ENCODE data around the gene SIM1.
"Not testable (repeated sequence)": the region's sequence is repeated elsewhere in the genome, so short reads cannot be mapped to it uniquely, and the experiment has no call there.

Gene SIM1

DNA sequence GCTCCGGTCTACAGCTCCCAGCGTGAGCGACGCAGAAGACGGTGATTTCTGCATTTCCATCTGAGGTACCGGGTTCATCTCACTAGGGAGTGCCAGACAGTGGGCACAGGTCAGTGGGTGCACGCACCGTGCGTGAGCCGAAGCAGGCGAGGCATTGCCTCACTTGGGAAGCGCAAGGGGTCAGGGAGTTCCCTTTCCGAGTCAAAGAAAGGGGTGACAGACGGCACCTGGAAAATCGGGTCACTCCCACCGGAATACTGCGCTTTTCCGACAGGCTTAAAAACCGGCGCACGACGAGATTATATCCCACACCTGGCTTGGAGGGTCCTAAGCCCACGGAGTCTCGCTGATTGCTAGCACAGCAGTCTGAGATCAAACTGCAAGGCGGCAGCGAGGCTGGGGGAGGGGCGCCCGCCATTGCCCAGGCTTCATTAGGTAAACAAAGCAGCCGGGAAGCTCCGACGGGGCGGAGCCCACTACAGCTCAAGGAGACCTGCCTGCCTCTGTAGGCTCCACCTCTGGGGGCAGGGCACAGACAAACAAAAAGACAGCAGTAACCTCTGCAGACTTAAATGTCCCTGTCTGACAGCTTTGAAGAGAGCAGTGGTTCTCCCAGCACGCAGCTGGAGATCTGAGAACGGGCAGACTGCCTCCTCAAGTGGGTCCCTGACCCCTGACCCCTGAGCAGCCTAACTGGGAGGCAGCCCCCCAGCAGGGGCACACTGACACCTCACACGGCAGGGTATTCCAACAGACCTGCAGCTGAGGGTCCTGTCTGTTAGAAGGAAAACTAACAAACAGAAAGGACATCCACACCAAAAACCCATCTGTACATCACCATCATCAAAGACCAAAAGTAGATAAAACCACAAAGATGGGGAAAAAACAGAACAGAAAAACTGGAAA, 109.7 kb downstream of the SIM1 start:
- DNase-seq (ENCODE audit: low read depth in 2 of 2), result not testable (repeated sequence)

DNA sequence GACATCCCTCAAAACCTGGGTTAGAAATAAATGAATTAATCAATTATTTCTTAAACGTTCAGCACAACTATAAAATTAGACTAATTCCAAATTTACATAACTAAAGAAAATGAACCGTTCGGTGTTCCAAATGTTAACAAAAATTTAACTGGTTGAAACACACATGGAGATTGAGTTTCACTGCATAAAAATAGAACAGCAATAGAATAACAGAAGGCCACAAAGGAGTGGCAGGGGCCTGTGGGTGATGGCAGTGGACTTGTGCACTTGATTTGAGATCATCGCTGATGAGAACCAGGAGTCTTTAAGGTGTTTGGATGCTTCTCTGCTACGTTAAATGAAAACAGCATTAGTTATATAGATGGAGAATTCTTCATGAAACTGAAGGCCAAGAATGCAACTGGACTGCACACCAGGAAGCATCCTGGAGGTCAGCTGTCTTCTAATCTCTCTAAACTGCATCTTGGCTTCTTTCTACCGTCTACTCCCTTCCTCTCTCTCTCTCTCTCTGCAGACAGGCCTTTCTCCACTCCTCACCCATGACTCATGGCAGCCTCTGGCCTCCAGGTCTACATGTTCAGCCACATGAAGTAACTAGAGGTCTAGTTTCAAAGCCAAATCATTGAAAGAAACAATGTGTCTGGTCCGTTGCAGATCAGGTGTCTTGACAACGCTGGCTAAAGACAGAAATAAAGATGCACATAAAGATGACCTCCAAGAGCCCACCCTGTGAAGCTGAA, 111.3 kb downstream of the SIM1 start:
- DNase-seq (ENCODE audit: low read depth in 2 of 2), result no peak

DNA sequence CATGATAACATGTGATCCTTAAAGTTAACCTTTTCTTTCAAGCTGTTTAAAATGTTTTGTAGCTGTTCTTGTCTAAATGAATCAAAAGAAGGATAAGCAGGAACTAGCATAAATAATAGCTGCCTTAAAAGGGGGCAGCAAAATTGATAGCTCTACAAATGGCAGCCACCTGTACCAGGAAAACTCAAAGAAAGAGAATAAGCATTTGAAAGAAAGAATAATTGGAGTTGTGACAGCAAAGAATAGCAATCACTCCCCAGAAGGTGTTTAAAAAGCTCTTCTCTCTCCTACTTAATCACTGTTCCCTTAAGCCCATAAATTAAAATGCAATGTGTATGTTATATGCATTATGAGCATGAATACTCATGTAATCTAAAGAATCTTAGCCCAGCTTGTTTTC, 114.6 kb downstream of the SIM1 start:
- no peak for DNase-seq (ENCODE audit: low read depth in 2 of 2)

GRCh38 chr6:100349366-100349765, 115.4 kb downstream of the SIM1 start:
- no peak for DNase-seq (ENCODE audit: low read depth in 2 of 2)

GRCh38 chr6:100347901-100348550, 116.7 kb downstream of the SIM1 start:
- no peak for DNase-seq (ENCODE audit: low read depth in 2 of 2)

DNA sequence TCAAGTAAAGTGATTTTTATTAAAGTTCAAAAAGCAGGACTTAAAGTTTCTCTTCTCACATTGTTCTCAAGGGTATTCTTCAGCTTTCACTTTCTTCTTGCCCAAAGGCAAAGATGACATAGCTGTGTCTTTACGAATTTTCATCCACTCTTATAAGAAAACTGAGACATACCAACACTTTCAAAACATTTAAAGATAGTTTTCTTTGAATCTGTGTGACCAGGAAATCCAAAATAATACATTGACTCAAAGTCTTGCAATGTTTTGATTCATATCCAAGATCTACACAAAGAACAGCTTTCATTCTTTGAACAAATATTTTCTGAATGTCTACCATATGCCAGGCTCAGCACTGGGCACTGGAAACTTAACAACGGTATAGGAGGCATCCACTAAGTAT, 117.9 kb downstream of the SIM1 start:
- DNase-seq (ENCODE audit: low read depth in 2 of 2), result no peak

- no peak for DNase-seq (ENCODE audit: low read depth in 2 of 2)
These were observed 118.5 kb downstream of the SIM1 start for GRCh38 chr6:100346203-100346602.

GRCh38 chr6:100344761-100345160, 120.0 kb downstream of the SIM1 start:
- no peak for DNase-seq (ENCODE audit: low read depth in 2 of 2)

GRCh38 chr6:100344321-100344720, 120.4 kb downstream of the SIM1 start:
- DNase-seq (ENCODE audit: low read depth in 2 of 2), result no peak

- DNase-seq (ENCODE audit: low read depth in 2 of 2), result no peak
These were observed 121.2 kb downstream of the SIM1 start for GRCh38 chr6:100343316-100344077.

- no peak for DNase-seq (ENCODE audit: low read depth in 2 of 2)
These were observed 121.9 kb downstream of the SIM1 start for GRCh38 chr6:100342830-100343229.

GRCh38 chr6:100339574-100340255, 125.0 kb downstream of the SIM1 start:
- no peak for DNase-seq (ENCODE audit: low read depth in 2 of 2)

- no peak for DNase-seq (ENCODE audit: low read depth in 2 of 2)
These were observed 126.6 kb downstream of the SIM1 start for GRCh38 chr6:100338090-100338489.

GRCh38 chr6:100336876-100337275, 127.8 kb downstream of the SIM1 start:
- DNase-seq (ENCODE audit: low read depth in 2 of 2), result no peak

- no peak for DNase-seq (ENCODE audit: low read depth in 2 of 2)
These were observed 128.7 kb downstream of the SIM1 start for GRCh38 chr6:100335991-100336390.
